ENCODE data around the gene LHX3.

DNA sequence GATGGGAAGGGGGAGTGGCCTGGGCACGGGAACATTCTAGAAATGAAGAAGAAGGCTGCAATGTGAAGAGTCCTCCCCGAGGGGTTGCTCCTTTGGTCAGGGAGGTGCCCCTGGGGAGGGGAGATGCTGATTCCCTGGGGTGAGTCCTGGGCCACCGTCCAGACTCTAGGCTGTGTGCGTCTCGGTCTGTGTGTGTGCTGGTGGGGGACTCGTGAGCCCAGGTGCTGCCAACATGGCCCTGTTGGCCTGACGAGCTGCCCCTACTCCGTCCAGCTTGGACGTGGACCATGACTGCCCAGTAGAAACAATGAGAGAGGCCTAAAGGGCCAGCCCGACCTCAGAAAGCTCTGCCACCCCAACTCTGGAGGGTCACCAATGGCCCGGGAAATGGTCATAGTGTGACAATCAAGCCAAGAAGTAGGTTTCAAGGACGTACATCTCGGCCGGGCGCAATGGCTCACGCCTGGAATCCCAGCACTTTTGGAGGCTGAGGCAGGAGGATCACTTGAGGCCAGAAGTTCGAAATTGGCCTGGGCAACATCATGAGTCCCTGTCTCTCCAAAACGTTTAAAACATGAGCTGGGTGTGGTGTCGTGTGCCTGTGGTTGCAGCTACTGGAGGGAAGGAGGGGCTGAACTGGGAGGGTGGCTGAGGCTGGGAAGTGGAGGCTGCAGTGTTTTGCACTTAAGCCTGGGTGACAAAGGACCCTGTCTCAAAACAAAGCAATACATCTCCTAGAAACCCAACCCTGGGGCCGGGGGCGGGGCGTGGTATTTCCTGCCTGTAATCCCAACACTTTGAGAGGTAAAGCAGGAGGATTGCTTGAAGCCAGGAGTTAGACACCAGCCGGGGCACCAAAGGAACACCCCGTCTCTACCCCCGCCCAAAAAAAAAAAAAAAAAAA is 17.0 kb downstream of the LHX3 start:
- TF ChIP-seq, protein P1, sequence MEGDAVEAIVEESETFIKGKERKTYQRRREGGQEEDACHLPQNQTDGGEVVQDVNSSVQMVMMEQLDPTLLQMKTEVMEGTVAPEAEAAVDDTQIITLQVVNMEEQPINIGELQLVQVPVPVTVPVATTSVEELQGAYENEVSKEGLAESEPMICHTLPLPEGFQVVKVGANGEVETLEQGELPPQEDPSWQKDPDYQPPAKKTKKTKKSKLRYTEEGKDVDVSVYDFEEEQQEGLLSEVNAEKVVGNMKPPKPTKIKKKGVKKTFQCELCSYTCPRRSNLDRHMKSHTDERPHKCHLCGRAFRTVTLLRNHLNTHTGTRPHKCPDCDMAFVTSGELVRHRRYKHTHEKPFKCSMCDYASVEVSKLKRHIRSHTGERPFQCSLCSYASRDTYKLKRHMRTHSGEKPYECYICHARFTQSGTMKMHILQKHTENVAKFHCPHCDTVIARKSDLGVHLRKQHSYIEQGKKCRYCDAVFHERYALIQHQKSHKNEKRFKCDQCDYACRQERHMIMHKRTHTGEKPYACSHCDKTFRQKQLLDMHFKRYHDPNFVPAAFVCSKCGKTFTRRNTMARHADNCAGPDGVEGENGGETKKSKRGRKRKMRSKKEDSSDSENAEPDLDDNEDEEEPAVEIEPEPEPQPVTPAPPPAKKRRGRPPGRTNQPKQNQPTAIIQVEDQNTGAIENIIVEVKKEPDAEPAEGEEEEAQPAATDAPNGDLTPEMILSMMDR (IDR thresholded peaks at IDR 0.05): no peak
- no peak for TF ChIP-seq POLR2A (IDR thresholded peaks at IDR 0.05)
